PFSK-1 (cell line): Measurements from ENCODE around the gene CACNA1C.

Experiments
- POLR2AphosphoS5 ChIP-seq: IDR thresholded peaks from 2 replicates; pipeline ENCODE4 v1.6.1; 2012; ENCODE audit warnings: low read depth, mild to moderate bottlenecking, control low read depth, low read length, moderate library complexity
- REST ChIP-seq, 2 experiments: IDR thresholded peaks; 2 replicates each; pipeline versions ENCODE4 v1.6.1 to v1.8.0; 2011 to 2012; ENCODE audit warnings: low read depth in 2 of 2, low read length in 2 of 2, control low read depth in 1 of 2, inconsistent platforms in 1 of 2, mild to moderate bottlenecking in 1 of 2, moderate library complexity in 1 of 2; ENCODE audit not compliant: insufficient read depth in 1 of 2

- no peak for TF ChIP-seq POLR2AphosphoS5
- no peak for TF ChIP-seq REST (IDR thresholded peaks at IDR 0.05; ENCODE audit: insufficient read depth in 1 of 2, low read depth in 2 of 2, low read length in 2 of 2)
Measured at GRCh38 chr12:2687058-2687457, 634.3 kb downstream of the CACNA1C start.
